ENCODE data around the gene SETBP1. TPM values are rescaled to one million over a fixed set of nuclear protein-coding genes. Genes with fewer than 3 reads are reported as not detected.
"Not testable (repeated sequence)": the region's sequence is repeated elsewhere in the genome, so short reads cannot be mapped to it uniquely, and the experiment has no call there.

The SETBP1 gene
- total RNA-seq, 1 donor from 2014 or later: 39.5 TPM

GRCh38 chr18:44713435-44713834 is 32.7 kb downstream of the SETBP1 start:
- no peak for TF ChIP-seq CTCF (IDR thresholded peaks at IDR 0.05)
- intact Hi-C loops (cut with DNase I): no loop called here
- no peaks in the 10 kb centered on the region for H3K27me3 ChIP-seq
- H3K27ac ChIP-seq: no peak overlapping the region
- H3K36me3 ChIP-seq: no peaks in the 10 kb centered on the region
- no peak overlapping the region for H3K4me3 ChIP-seq
- H3K4me1 ChIP-seq: peaks cover 7% of the 10 kb centered on the region
- H3K9me3 ChIP-seq: no peaks in the 10 kb centered on the region
- ATAC-seq (no peak), DNase-seq (no peak)

GRCh38 chr18:44714376-44714775 is 33.7 kb downstream of the SETBP1 start:
- ATAC-seq (no peak), DNase-seq (no peak)
- H3K4me1 ChIP-seq: peaks cover 7% of the 10 kb centered on the region
- H3K27ac ChIP-seq: no peak overlapping the region
- no peak overlapping the region for H3K4me3 ChIP-seq
- H3K9me3 ChIP-seq: no peaks in the 10 kb centered on the region
- TF ChIP-seq CTCF (IDR thresholded peaks at IDR 0.05): no peak
- no peaks in the 10 kb centered on the region for H3K36me3 ChIP-seq
- no peaks in the 10 kb centered on the region for H3K27me3 ChIP-seq
- intact Hi-C loops (cut with DNase I): no loop called here

- intact Hi-C loops (cut with DNase I): no loop called here
- no peak overlapping the region for H3K27ac ChIP-seq
Observed at GRCh38 chr18:44715245-44715644, 34.6 kb downstream of the SETBP1 start.

GRCh38 chr18:44715842-44716241 is 35.2 kb downstream of the SETBP1 start:
- DNase-seq (no peak), ATAC-seq (no peak)
- intact Hi-C loops (cut with DNase I): no loop called here
- H3K4me3 ChIP-seq: no peak overlapping the region
- H3K9me3 ChIP-seq: no peaks in the 10 kb centered on the region
- TF ChIP-seq CTCF (IDR thresholded peaks at IDR 0.05): no peak
- no peaks in the 10 kb centered on the region for H3K27me3 ChIP-seq
- H3K4me1 ChIP-seq: peaks cover 7% of the 10 kb centered on the region
- no peak overlapping the region for H3K27ac ChIP-seq
- H3K36me3 ChIP-seq: no peaks in the 10 kb centered on the region

More at GRCh38 chr18:44715245-44715644, 34.6 kb downstream of the SETBP1 start:
- peaks cover 7% of the 10 kb centered on the region for H3K4me1 ChIP-seq
- no peaks in the 10 kb centered on the region for H3K36me3 ChIP-seq
- no peaks in the 10 kb centered on the region for H3K9me3 ChIP-seq
- no peak for DNase-seq
- TF ChIP-seq CTCF (IDR thresholded peaks at IDR 0.05): no peak
- no peak overlapping the region for H3K4me3 ChIP-seq
- peak; percentile 46 for ATAC-seq
- no peaks in the 10 kb centered on the region for H3K27me3 ChIP-seq

GRCh38 chr18:44716697-44717163 is 36.0 kb downstream of the SETBP1 start:
- Histone ChIP-seq H3K36me3 (no peaks in the 10 kb centered on the region), H3K27ac (no peak overlapping the region), H3K27me3 (no peaks in the 10 kb centered on the region), H3K4me1 (peaks cover 7% of the 10 kb centered on the region), H3K4me3 (no peak overlapping the region), H3K9me3 (no peaks in the 10 kb centered on the region)
- intact Hi-C loops (cut with DNase I): no loop called here
- no peak for DNase-seq
- no peak for TF ChIP-seq CTCF (IDR thresholded peaks at IDR 0.05)
- no peak for ATAC-seq

- peaks cover 14% of the 10 kb centered on the region for H3K4me1 ChIP-seq
- intact Hi-C loops (cut with DNase I): no loop called here
- no peak for ATAC-seq
Observed at GRCh38 chr18:44719519-44720060, 38.9 kb downstream of the SETBP1 start.

GRCh38 chr18:44721748-44722147 is 41.1 kb downstream of the SETBP1 start:
- peaks cover 27% of the 10 kb centered on the region for H3K4me1 ChIP-seq
- DNase-seq; H3K9me3 ChIP-seq; ATAC-seq; H3K4me3 ChIP-seq; H3K27me3 ChIP-seq; H3K36me3 ChIP-seq; intact Hi-C loops (cut with DNase I); H3K27ac ChIP-seq: not testable (repeated sequence)

More at GRCh38 chr18:44719519-44720060, 38.9 kb downstream of the SETBP1 start:
- H3K9me3 ChIP-seq: no peaks in the 10 kb centered on the region
- H3K4me3 ChIP-seq: no peak overlapping the region
- no peak overlapping the region for H3K27ac ChIP-seq
- TF ChIP-seq CTCF (IDR thresholded peaks at IDR 0.05): no peak
- no peaks in the 10 kb centered on the region for H3K36me3 ChIP-seq
- no peak for DNase-seq
- no peaks in the 10 kb centered on the region for H3K27me3 ChIP-seq
